ENCODE results near the gene TTC22. TPM values are rescaled to one million over a fixed set of nuclear protein-coding genes. Genes with fewer than 3 reads are reported as not detected.
A peak's percentile ranks its signal among the peaks of the same experiment; 100 is the strongest.
"Not testable (repeated sequence)": the region's sequence is repeated elsewhere in the genome, so short reads cannot be mapped to it uniquely, and the experiment has no call there.

Gene TTC22
- total RNA-seq, 2 experiments from 2014 or later: 4.6 to 5.3 TPM

DNA sequence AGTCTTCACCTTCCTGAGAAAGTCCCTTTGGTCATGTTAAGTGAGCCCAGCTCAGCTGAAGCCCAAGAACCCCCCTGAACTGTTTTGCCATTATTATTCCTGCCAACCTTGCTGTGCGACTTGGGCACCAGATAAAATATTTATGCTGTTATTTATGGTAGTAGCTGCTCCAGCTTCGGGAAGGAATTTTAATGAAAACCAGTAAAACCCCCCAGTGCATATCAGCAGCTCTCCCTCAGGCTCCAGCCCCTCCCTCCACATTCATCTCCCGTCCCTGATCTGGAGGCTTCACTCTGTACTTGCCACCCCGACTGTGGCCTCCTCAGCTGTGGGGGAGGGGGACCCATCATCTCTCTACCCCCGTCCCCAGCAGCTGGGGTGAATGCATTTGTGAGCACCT is 12.7 kb downstream of the TTC22 start:
- no peak overlapping the region for H3K4me3 Mint-ChIP-seq
- no peaks in the 10 kb centered on the region for H3K27me3 Mint-ChIP-seq
- no peaks in the 10 kb centered on the region for H3K4me1 Mint-ChIP-seq (ENCODE audit: low read depth)
- peaks cover 5% of the 10 kb centered on the region for H3K36me3 Mint-ChIP-seq
- POLR2A ChIA-PET: no interaction called here
- peaks cover 5% of the 10 kb centered on the region for H3K9me3 Mint-ChIP-seq
- no peak overlapping the region for H3K27ac Mint-ChIP-seq
- intact Hi-C loops (cut with micrococcal nuclease): no loop called here
- no peak for DNase-seq
- CTCF ChIA-PET: interaction anchor here (1.0 kb wide), 1 partner anchor 11 kb away, joined by 3 read pairs; no protein-coding TSS in a partner anchor

DNA sequence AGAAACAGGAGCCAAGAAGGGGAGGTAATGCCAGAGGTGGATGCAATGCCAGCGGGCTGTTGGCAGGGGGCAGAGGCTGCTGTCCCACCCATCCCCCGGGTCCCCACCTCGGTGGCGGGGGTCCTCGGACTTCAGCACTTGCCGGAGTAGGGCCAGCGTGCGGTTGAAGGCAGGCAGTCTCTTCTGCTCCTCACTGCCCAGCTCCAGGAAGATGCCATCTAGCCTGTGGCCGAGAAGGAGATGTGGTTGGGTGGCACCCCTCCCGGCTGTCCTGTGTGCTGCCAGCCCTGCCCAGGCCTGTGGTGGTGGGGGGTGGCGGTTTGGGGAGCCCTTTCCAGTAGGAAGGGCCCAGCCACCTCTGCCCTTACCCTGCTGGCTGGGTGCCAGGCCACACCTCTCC is 13.5 kb downstream of the TTC22 start:
- H3K36me3 Mint-ChIP-seq: peaks cover 5% of the 10 kb centered on the region
- ChIA-PET POLR2A (no interaction called here), CTCF (no interaction called here)
- no peak for DNase-seq
- H3K27me3 Mint-ChIP-seq: no peaks in the 10 kb centered on the region
- intact Hi-C loops (cut with micrococcal nuclease): no loop called here
- H3K4me3 Mint-ChIP-seq: no peak overlapping the region
- H3K9me3 Mint-ChIP-seq: peaks cover 5% of the 10 kb centered on the region
- H3K27ac Mint-ChIP-seq: no peak overlapping the region
- no peaks in the 10 kb centered on the region for H3K4me1 Mint-ChIP-seq (ENCODE audit: low read depth)

- no peak for DNase-seq
- Mint-ChIP-seq H3K4me1 (ENCODE audit: low read depth) (no peaks in the 10 kb centered on the region), H3K36me3 (peaks cover 2% of the 10 kb centered on the region), H3K27me3 (no peaks in the 10 kb centered on the region), H3K4me3 (no peak overlapping the region), H3K9me3 (no peaks in the 10 kb centered on the region), H3K27ac (no peak overlapping the region)
- CTCF ChIA-PET: no interaction called here
- intact Hi-C loops (cut with micrococcal nuclease): no loop called here
- POLR2A ChIA-PET: no interaction called here
These were observed 14.3 kb downstream of the TTC22 start for GRCh38 chr1:54786778-54787177.

DNA sequence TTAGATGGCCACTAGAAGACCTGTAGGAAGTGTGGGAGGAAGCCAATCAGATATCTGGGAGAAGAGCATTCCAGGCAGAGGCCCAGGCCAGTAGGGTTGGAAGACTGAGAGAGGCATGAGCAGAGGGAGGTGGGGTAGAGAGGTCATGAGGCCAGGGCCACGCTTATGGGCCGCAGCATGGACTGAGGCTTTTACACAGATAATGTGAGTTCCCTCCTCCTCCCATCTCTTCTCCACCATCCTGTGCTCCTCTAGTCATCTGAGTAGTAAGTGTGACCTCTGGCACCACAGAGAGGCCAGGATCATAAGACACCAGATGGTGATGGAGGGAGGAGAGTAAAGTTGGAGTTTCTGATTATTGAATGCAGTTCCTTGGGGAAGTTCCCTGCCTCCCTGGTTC is 17.1 kb downstream of the TTC22 start:
- Mint-ChIP-seq H3K4me3 (no peak overlapping the region), H3K9me3 (no peaks in the 10 kb centered on the region), H3K4me1 (ENCODE audit: low read depth) (no peaks in the 10 kb centered on the region), H3K27me3 (no peaks in the 10 kb centered on the region), H3K27ac (no peak overlapping the region), H3K36me3 (peaks cover 6% of the 10 kb centered on the region)
- no peak for DNase-seq
- intact Hi-C loops (cut with micrococcal nuclease): no loop called here
- ChIA-PET CTCF (interaction anchor here (0.6 kb wide), 1 partner anchor 16 kb away, joined by 3 read pairs; no protein-coding TSS in a partner anchor), POLR2A (no interaction called here)

- Mint-ChIP-seq H3K27me3 (no peaks in the 10 kb centered on the region), H3K9me3 (no peaks in the 10 kb centered on the region), H3K27ac (no peak overlapping the region), H3K36me3 (peaks cover 6% of the 10 kb centered on the region), H3K4me1 (ENCODE audit: low read depth) (no peaks in the 10 kb centered on the region), H3K4me3 (no peak overlapping the region)
- CTCF ChIA-PET: interaction anchor here (1.1 to 2.8 kb wide), 2 partner anchors 9 to 10 kb away, joined by 4 to 10 read pairs; no protein-coding TSS in a partner anchor
- intact Hi-C loops (cut with micrococcal nuclease): no loop called here
- no peak for DNase-seq
- POLR2A ChIA-PET: no interaction called here
These were observed 18.5 kb downstream of the TTC22 start for GRCh38 chr1:54782588-54782987.

DNA sequence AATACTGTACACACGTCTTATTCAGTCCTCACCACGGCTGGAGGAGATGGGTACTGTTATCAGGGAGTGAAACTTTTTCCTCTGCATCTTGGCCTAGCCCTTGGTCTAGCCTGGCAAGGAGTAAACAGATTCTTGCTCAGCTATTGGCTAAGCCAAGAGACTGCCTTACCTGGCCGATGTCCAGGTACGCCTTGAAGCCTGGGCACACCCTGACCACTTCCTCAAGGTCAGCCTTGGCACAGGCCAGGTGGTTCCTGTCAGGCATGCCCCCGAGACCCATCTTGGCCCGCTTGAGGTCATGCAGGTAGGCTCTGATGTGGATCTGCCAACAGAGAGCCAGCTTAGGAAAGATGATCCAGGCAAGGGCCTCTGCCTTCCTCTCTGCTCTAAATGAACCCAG is 19.0 kb downstream of the TTC22 start:
- DNase-seq: no peak
- H3K9me3 Mint-ChIP-seq: no peaks in the 10 kb centered on the region
- POLR2A ChIA-PET: no interaction called here
- H3K27ac Mint-ChIP-seq: no peak overlapping the region
- CTCF ChIA-PET: interaction anchor here (2.8 kb wide), 1 partner anchor 10 kb away, joined by 10 read pairs; no protein-coding TSS in a partner anchor
- H3K4me1 Mint-ChIP-seq (ENCODE audit: low read depth): no peaks in the 10 kb centered on the region
- intact Hi-C loops (cut with micrococcal nuclease): no loop called here
- peaks cover 6% of the 10 kb centered on the region for H3K36me3 Mint-ChIP-seq
- no peak overlapping the region for H3K4me3 Mint-ChIP-seq
- H3K27me3 Mint-ChIP-seq: no peaks in the 10 kb centered on the region

DNA sequence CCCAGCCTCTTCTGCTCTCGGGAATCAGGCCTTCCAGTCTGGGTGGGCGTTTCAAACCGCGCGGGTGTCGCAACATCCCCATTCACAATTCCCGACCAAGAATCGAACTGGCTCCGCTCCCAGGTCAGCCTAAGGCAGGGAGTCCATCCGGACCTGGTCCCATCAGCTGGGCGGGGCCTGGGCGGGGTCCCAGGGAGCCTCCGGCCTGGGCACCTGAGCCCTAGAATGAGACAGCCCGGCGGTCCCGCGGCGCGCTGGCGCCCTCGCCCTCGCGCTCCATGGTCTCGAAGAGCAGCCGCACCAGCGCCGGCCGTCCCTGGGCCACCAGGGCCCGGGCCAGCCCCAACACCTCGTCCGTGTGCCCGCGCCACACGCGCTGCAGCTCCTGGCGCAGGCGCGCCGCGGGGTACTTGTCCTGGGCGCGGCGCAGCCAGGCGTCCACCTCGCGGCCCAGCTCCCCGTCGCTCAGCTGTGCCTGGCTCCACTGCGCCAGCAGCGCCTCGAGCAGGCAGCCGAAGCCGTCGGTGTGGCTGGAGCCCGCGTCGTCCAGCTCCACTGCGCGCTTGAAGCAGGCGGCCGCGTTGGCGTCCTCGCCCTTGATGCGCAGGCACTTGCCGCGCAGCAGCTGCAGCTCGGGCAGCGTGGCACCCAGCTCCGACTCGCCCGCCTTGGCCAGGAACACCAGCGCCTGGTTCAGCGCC is 19.9 kb downstream of the TTC22 start:
- DNase-seq: no peak
- H3K9me3 Mint-ChIP-seq: no peaks in the 10 kb centered on the region
- no peaks in the 10 kb centered on the region for H3K4me1 Mint-ChIP-seq (ENCODE audit: low read depth)
- H3K4me3 Mint-ChIP-seq: no peak overlapping the region
- CTCF ChIA-PET: interaction anchor here (2.0 to 2.8 kb wide), 2 partner anchors 11 to 20 kb away, joined by 7 to 10 read pairs; partner anchors contain the start of gene TTC22
- H3K27me3 Mint-ChIP-seq: no peaks in the 10 kb centered on the region
- intact Hi-C loops (cut with micrococcal nuclease): no loop called here
- no peak overlapping the region for H3K27ac Mint-ChIP-seq
- H3K36me3 Mint-ChIP-seq: peaks cover 6% of the 10 kb centered on the region
- POLR2A ChIA-PET: no interaction called here

DNA sequence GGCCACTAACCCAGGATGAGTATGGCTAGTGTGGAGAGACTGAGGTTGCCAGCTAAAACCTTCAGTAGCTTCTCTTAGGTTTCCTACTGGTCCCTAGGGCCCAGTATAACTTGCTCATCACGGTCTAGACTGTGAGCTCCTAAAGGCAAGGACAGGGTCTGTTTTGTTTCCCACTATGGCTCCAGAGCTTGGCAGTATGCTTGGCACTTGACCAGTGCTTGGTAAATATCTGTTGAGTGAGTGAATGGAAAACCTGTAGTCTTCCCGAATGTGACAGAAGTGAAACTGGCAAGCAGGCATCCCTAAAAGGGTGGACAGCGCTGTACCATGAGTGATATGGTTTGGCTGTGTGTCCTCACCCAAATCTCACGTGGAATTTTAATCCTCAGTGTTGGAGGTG is 23.7 kb downstream of the TTC22 start:
- Mint-ChIP-seq H3K27ac (no peak overlapping the region), H3K36me3 (peaks cover 6% of the 10 kb centered on the region), H3K4me3 (no peak overlapping the region), H3K27me3 (no peaks in the 10 kb centered on the region), H3K9me3 (no peaks in the 10 kb centered on the region), H3K4me1 (ENCODE audit: low read depth) (no peaks in the 10 kb centered on the region)
- intact Hi-C loops (cut with micrococcal nuclease): no loop called here
- ChIA-PET POLR2A (no interaction called here), CTCF (no interaction called here)
- DNase-seq: no peak

GRCh38 chr1:54777011-54777410 is 24.1 kb downstream of the TTC22 start:
- Mint-ChIP-seq H3K27me3 (no peaks in the 10 kb centered on the region), H3K36me3 (peaks cover 6% of the 10 kb centered on the region), H3K4me1 (ENCODE audit: low read depth) (no peaks in the 10 kb centered on the region), H3K27ac (no peak overlapping the region), H3K4me3 (no peak overlapping the region), H3K9me3 (no peaks in the 10 kb centered on the region)
- intact Hi-C loops (cut with micrococcal nuclease): no loop called here
- CTCF ChIA-PET: interaction anchor here (0.6 kb wide), 1 partner anchor 447 kb away, joined by 4 read pairs; no protein-coding TSS in a partner anchor
- POLR2A ChIA-PET: no interaction called here
- no peak for DNase-seq

GRCh38 chr1:54775828-54776721 is 25.0 kb downstream of the TTC22 start:
- H3K4me3 Mint-ChIP-seq; H3K4me1 Mint-ChIP-seq (ENCODE audit: low read depth); POLR2A ChIA-PET; H3K9me3 Mint-ChIP-seq; H3K27ac Mint-ChIP-seq; intact Hi-C loops (cut with micrococcal nuclease); DNase-seq; H3K27me3 Mint-ChIP-seq; H3K36me3 Mint-ChIP-seq: not testable (repeated sequence)
- CTCF ChIA-PET: interaction anchor here (0.6 kb wide), 1 partner anchor 448 kb away, joined by 4 read pairs; no protein-coding TSS in a partner anchor

- H3K36me3 Mint-ChIP-seq: peaks cover 1% of the 10 kb centered on the region
- no peaks in the 10 kb centered on the region for H3K4me1 Mint-ChIP-seq (ENCODE audit: low read depth)
- H3K4me3 Mint-ChIP-seq: no peak overlapping the region
- ChIA-PET POLR2A (no interaction called here), CTCF (no interaction called here)
- no peaks in the 10 kb centered on the region for H3K9me3 Mint-ChIP-seq
- intact Hi-C loops (cut with micrococcal nuclease): no loop called here
- DNase-seq: peak; percentile 16
- no peak overlapping the region for H3K27ac Mint-ChIP-seq
- no peaks in the 10 kb centered on the region for H3K27me3 Mint-ChIP-seq
These were observed 26.2 kb downstream of the TTC22 start for GRCh38 chr1:54774820-54775498.

- no peak for DNase-seq
- Mint-ChIP-seq H3K9me3 (no peaks in the 10 kb centered on the region), H3K27me3 (no peaks in the 10 kb centered on the region), H3K4me1 (ENCODE audit: low read depth) (no peaks in the 10 kb centered on the region), H3K36me3 (no peaks in the 10 kb centered on the region), H3K4me3 (no peak overlapping the region), H3K27ac (no peak overlapping the region)
- intact Hi-C loops (cut with micrococcal nuclease): no loop called here
- ChIA-PET POLR2A (no interaction called here), CTCF (no interaction called here)
These were observed 28.2 kb downstream of the TTC22 start for GRCh38 chr1:54772951-54773350.
